Measurements from ENCODE around the gene TPM2. TPM values are rescaled to one million over a fixed set of nuclear protein-coding genes. Genes with fewer than 3 reads are reported as not detected.

Gene TPM2
- polyA plus RNA-seq, 3 donors, result 127 to 158 (median 147) TPM

GRCh38 chr9:35636135-35636876, 53.4 kb downstream of the TPM2 start:
- DNase-seq (ENCODE audit: low read depth in 3 of 3, low spot score in 2 of 3), result no peak

GRCh38 chr9:35635730-35636129, 54.0 kb downstream of the TPM2 start:
- DNase-seq (ENCODE audit: low read depth in 3 of 3, low spot score in 2 of 3), result no peak

Other genes starting within 250 kb of the TPM2 start
- gene RUSC2, start 199.8 kb downstream of the TPM2 start, polyA plus RNA-seq (ENCODE audit: insufficient read length in 3 of 3), result 10 to 100 TPM; 16.5 to 16.9 (median 16.7) TPM
- 10 to 100 TPM; 30.4 to 37.8 (median 30.7) TPM for gene TESK1, start 84.7 kb downstream of the TPM2 start, polyA plus RNA-seq (ENCODE audit: insufficient read length in 3 of 3)
- gene CD72, start 71.5 kb downstream of the TPM2 start, polyA plus RNA-seq (ENCODE audit: insufficient read length in 3 of 3), result 1 to 10 TPM; 2.1 to 2.7 (median 2.4) TPM
- gene SIT1, start 39.0 kb downstream of the TPM2 start, polyA plus RNA-seq (ENCODE audit: insufficient read length in 3 of 3), result under 1 TPM; 0.29 to 0.38 (median 0.36) TPM
- not detected for gene RMRP, start 31.9 kb downstream of the TPM2 start, polyA plus RNA-seq (ENCODE audit: insufficient read length in 3 of 3)
- gene CCDC107, start 31.6 kb downstream of the TPM2 start, polyA plus RNA-seq (ENCODE audit: insufficient read length in 3 of 3), result 10 to 100 TPM; 13.4 to 17.3 (median 15.6) TPM
- 1 to 10 TPM; 7.4 to 8.1 (median 7.8) TPM for gene ARHGEF39, start 24.7 kb downstream of the TPM2 start, polyA plus RNA-seq (ENCODE audit: insufficient read length in 3 of 3)
- 1 to 10 TPM in 1 of 3 donors, under 1 TPM in 2; 0.31 to 1.2 (median 0.60) TPM for gene CA9, start 16.0 kb downstream of the TPM2 start, polyA plus RNA-seq (ENCODE audit: insufficient read length in 3 of 3)
- gene TLN1, start 42.3 kb upstream of the TPM2 start, polyA plus RNA-seq (ENCODE audit: insufficient read length in 3 of 3), result 100 to 1,000 TPM; 142 to 154 (median 143) TPM
- 10 to 100 TPM; 40.4 to 42.4 (median 40.8) TPM for gene CREB3, start 42.7 kb upstream of the TPM2 start, polyA plus RNA-seq (ENCODE audit: insufficient read length in 3 of 3)
- 10 to 100 TPM; 94.3 to 99.8 (median 96.1) TPM for gene GBA2, start 59.3 kb upstream of the TPM2 start, polyA plus RNA-seq (ENCODE audit: insufficient read length in 3 of 3)
- 10 to 100 TPM; 28.2 to 29.0 (median 28.4) TPM for gene RGP1, start 59.4 kb upstream of the TPM2 start, polyA plus RNA-seq (ENCODE audit: insufficient read length in 3 of 3)
- gene MSMP, start 64.4 kb upstream of the TPM2 start, polyA plus RNA-seq (ENCODE audit: insufficient read length in 3 of 3), result not detected
- gene NPR2, start 101.7 kb upstream of the TPM2 start, polyA plus RNA-seq (ENCODE audit: insufficient read length in 3 of 3), result 10 to 100 TPM; 29.0 to 31.4 (median 29.5) TPM
- gene SPAG8, start 122.3 kb upstream of the TPM2 start, polyA plus RNA-seq (ENCODE audit: insufficient read length in 3 of 3), result 1 to 10 TPM; 4.2 to 7.0 (median 5.8) TPM
- 10 to 100 TPM; 46.1 to 56.8 (median 53.5) TPM for gene HINT2, start 125.1 kb upstream of the TPM2 start, polyA plus RNA-seq (ENCODE audit: insufficient read length in 3 of 3)
- under 1 TPM; 0.07 to 0.12 (median 0.11) TPM for gene FAM221B, start 138.8 kb upstream of the TPM2 start, polyA plus RNA-seq (ENCODE audit: insufficient read length in 3 of 3)
- 10 to 100 TPM; 21.0 to 25.3 (median 21.5) TPM for gene TMEM8B, start 139.3 kb upstream of the TPM2 start, polyA plus RNA-seq (ENCODE audit: insufficient read length in 3 of 3)
- gene OR13J1, start 180.5 kb upstream of the TPM2 start, polyA plus RNA-seq (ENCODE audit: insufficient read length in 3 of 3), result under 1 TPM in 1 of 3 donors, not detected in 2; 0.08 TPM
- gene HRCT1, start 216.3 kb upstream of the TPM2 start, polyA plus RNA-seq (ENCODE audit: insufficient read length in 3 of 3), result under 1 TPM in 2 of 3 donors, not detected in 1; 0.12 to 0.55 TPM
- gene SPAAR, start 219.6 kb upstream of the TPM2 start, polyA plus RNA-seq (ENCODE audit: insufficient read length in 3 of 3), result 1 to 10 TPM; 1.4 to 1.5 (median 1.5) TPM

Measured in right renal cortex interstitium (tissue), 3 donors.